ENCODE results near the gene NUDT3. TPM values are rescaled to one million over a fixed set of nuclear protein-coding genes. Genes with fewer than 3 reads are reported as not detected.
A peak's percentile ranks its signal among the peaks of the same experiment; 100 is the strongest.

Gene NUDT3
- total RNA-seq, 2 donors from 2014 or later = 22.8 to 24.7 TPM

GRCh38 chr6:34393191-34393965 is 909 bp upstream of the NUDT3 start:
- H3K36me3 ChIP-seq (ENCODE audit: control insufficient read depth, insufficient read depth, low read length) = no peaks in the 10 kb centered on the region
- WGBS, 2 experiments (ENCODE audit: insufficient coverage in 1 of 2, insufficient read length in 1 of 2) = 86 to 100% methylated on average over 2 to 14 of the region's 16 CpGs
- no peak overlapping the region for H3K27ac ChIP-seq (ENCODE audit: low read depth, low read length)
- no peak overlapping the region for H3K9ac ChIP-seq (ENCODE audit: extremely low read depth, low read length, poor library complexity, severe bottlenecking)
- no peaks in the 10 kb centered on the region for H3K27me3 ChIP-seq (ENCODE audit: control insufficient read depth, insufficient read depth, low read length, poor library complexity, severe bottlenecking)
- H3K4me3 Mint-ChIP-seq = no peak overlapping the region
- H3K4me1 Mint-ChIP-seq = peaks cover 5% of the 10 kb centered on the region
- peaks cover 6% of the 10 kb centered on the region for H3K27me3 Mint-ChIP-seq (ENCODE audit: insufficient read depth)
- peaks cover 9% of the 10 kb centered on the region for H3K9me3 ChIP-seq (ENCODE audit: control insufficient read depth, low read length)
- peaks cover 14% of the 10 kb centered on the region for H3K9me3 Mint-ChIP-seq
- no peak overlapping the region for H3K27ac Mint-ChIP-seq
- peak overlapping the region; percentile 87 for H3K4me3 ChIP-seq (ENCODE audit: low read length)
- no peak for TF ChIP-seq CTCF (conservative IDR thresholded peaks at IDR 0.05)
- no peak for DNase-seq
- H3K36me3 Mint-ChIP-seq (ENCODE audit: low read depth) = peaks cover 3% of the 10 kb centered on the region
- peaks cover 6% of the 10 kb centered on the region for H3K4me1 ChIP-seq (ENCODE audit: control insufficient read depth, insufficient read depth, low read length)

GRCh38 chr6:34391786-34392496 is 528 bp downstream of the NUDT3 start:
- Histone ChIP-seq H3K27ac (ENCODE audit: low read depth, low read length) (peak overlapping the region; percentile 65), H3K27me3 (ENCODE audit: control insufficient read depth, insufficient read depth, low read length, poor library complexity, severe bottlenecking) (no peaks in the 10 kb centered on the region), H3K4me3 (ENCODE audit: low read length) (peak overlapping the region; percentile 87), H3K9ac (ENCODE audit: extremely low read depth, low read length, poor library complexity, severe bottlenecking) (peak overlapping the region; percentile 65), H3K36me3 (ENCODE audit: control insufficient read depth, insufficient read depth, low read length) (no peaks in the 10 kb centered on the region), H3K9me3 (ENCODE audit: control insufficient read depth, low read length) (peaks cover 9% of the 10 kb centered on the region), H3K4me1 (ENCODE audit: control insufficient read depth, insufficient read depth, low read length) (peaks cover 11% of the 10 kb centered on the region)
- peaks cover 3% of the 10 kb centered on the region for H3K36me3 Mint-ChIP-seq (ENCODE audit: low read depth)
- H3K27ac Mint-ChIP-seq = no peak overlapping the region
- no peak for TF ChIP-seq CTCF (conservative IDR thresholded peaks at IDR 0.05)
- peaks cover 14% of the 10 kb centered on the region for H3K9me3 Mint-ChIP-seq
- H3K27me3 Mint-ChIP-seq (ENCODE audit: insufficient read depth) = peaks cover 6% of the 10 kb centered on the region
- 0% methylated on average over 40 to 78 of the region's 78 CpGs for WGBS, 2 experiments (ENCODE audit: insufficient coverage in 1 of 2, insufficient read length in 1 of 2)
- H3K4me1 Mint-ChIP-seq = peaks cover 9% of the 10 kb centered on the region
- DNase-seq = peak; percentile 88
- no peak overlapping the region for H3K4me3 Mint-ChIP-seq

GRCh38 chr6:34391473-34391785 is 1.0 kb downstream of the NUDT3 start:
- WGBS, 2 experiments (ENCODE audit: insufficient coverage in 1 of 2, insufficient read length in 1 of 2) = 1 to 6% methylated on average over 3 to 5 of the region's 5 CpGs
- peaks cover 4% of the 10 kb centered on the region for H3K27me3 Mint-ChIP-seq (ENCODE audit: insufficient read depth)
- no peak for DNase-seq
- peaks cover 6% of the 10 kb centered on the region for H3K9me3 ChIP-seq (ENCODE audit: control insufficient read depth, low read length)
- H3K4me1 Mint-ChIP-seq = peaks cover 13% of the 10 kb centered on the region
- TF ChIP-seq CTCF (conservative IDR thresholded peaks at IDR 0.05) = no peak
- peak overlapping the region; percentile 65 for H3K9ac ChIP-seq (ENCODE audit: extremely low read depth, low read length, poor library complexity, severe bottlenecking)
- peak overlapping the region; percentile 87 for H3K4me3 ChIP-seq (ENCODE audit: low read length)
- peak overlapping the region; percentile 65 for H3K27ac ChIP-seq (ENCODE audit: low read depth, low read length)
- H3K9me3 Mint-ChIP-seq = peaks cover 11% of the 10 kb centered on the region
- peaks cover 13% of the 10 kb centered on the region for H3K4me1 ChIP-seq (ENCODE audit: control insufficient read depth, insufficient read depth, low read length)
- H3K36me3 Mint-ChIP-seq (ENCODE audit: low read depth) = peaks cover under 1% of the 10 kb centered on the region
- H3K36me3 ChIP-seq (ENCODE audit: control insufficient read depth, insufficient read depth, low read length) = no peaks in the 10 kb centered on the region
- no peak overlapping the region for H3K4me3 Mint-ChIP-seq
- H3K27ac Mint-ChIP-seq = no peak overlapping the region
- H3K27me3 ChIP-seq (ENCODE audit: control insufficient read depth, insufficient read depth, low read length, poor library complexity, severe bottlenecking) = no peaks in the 10 kb centered on the region
